Iris pigment epithelial cell (primary cell): ENCODE data around the gene CFAP73.
"Not testable (repeated sequence)": the region's sequence is repeated elsewhere in the genome, so short reads cannot be mapped to it uniquely, and the experiment has no call there.

ENCODE experiments used
- DNase-seq: peaks from one replicate; pipeline ENCODE4 v3.0.0-alpha.2; 2011; ENCODE audit warnings: low read depth

The CFAP73 gene

GRCh38 chr12:113191227-113191626, 41.7 kb downstream of the CFAP73 start:
- no peak for DNase-seq

GRCh38 chr12:113194971-113195391, 45.5 kb downstream of the CFAP73 start:
- peak; percentile 68 for DNase-seq

- no peak for DNase-seq
These were observed 46.1 kb downstream of the CFAP73 start for GRCh38 chr12:113195598-113195997.

GRCh38 chr12:113196582-113196981, 47.1 kb downstream of the CFAP73 start:
- no peak for DNase-seq

- DNase-seq = peak; percentile 82
These were observed 47.5 kb downstream of the CFAP73 start for GRCh38 chr12:113196990-113197389.

- DNase-seq = no peak
These were observed 48.1 kb downstream of the CFAP73 start for GRCh38 chr12:113197518-113198077.

GRCh38 chr12:113198296-113198695, 48.8 kb downstream of the CFAP73 start:
- DNase-seq = no peak

- DNase-seq = no peak
These were observed 50.7 kb downstream of the CFAP73 start for GRCh38 chr12:113200021-113200797.

- DNase-seq = no peak
These were observed 52.0 kb downstream of the CFAP73 start for GRCh38 chr12:113201187-113202177.

- no peak for DNase-seq
These were observed 53.0 kb downstream of the CFAP73 start for GRCh38 chr12:113202300-113203075.

GRCh38 chr12:113203852-113204760, 54.6 kb downstream of the CFAP73 start:
- DNase-seq = peak; percentile 74

DNA sequence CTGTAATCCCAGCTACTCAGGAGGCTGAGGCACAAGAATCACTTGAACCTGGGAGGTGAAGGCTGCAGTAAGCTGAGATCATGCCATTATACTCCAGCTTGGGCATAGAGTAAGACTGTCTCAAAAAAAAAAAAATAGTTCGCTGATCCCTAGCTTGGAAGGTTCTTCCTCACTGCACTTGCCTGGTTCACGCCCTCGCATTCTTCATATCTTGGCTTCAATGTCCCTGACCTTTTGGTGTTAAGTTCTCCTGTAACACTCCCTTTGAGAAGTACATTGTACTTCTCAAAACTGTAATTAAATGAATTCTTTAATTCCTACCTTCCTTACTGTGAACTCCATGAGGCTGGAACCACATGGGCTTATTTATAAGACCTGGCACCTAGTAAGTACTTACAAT, 55.3 kb downstream of the CFAP73 start:
- no peak for DNase-seq

DNA sequence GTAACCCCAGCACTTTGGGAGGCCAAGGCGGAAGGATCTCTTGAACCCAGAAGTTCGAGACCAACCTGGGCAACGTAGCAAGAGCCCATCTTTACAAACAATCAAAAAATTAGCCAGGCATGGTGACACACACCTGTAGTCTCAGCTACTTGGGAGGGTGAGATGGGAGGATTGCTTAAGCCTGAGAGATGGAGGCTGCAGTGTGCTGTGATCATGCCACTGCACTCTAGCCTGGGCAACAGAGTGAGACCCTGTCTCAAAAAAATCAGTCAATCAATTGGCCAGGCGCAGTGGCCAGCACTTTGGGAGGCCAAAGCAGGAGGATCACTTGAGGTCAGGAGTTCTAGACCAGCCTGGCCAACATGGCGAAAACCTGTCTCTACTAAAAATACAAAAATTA, 57.3 kb downstream of the CFAP73 start:
- not testable (repeated sequence) for DNase-seq

DNA sequence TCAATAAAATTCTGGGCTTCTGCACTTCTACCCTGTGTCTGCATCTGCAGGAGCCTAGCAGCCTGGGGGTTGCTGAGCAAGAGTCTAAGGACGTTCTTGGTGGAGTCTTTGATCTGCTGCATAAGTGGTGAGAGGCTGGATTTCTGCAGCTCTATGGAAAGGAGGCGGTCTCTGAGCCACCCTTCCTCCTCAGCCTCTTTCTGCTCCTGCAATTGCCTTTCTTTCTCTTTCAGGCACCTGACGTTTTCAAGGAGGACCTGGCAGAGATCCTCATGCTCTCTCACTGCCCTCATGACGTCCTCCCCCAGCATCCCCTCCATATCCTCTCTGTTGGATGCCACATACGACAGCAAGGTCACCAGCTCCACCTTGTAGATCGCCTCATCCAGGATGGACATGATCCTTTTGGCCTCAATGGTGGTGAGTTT, 58.1 kb downstream of the CFAP73 start:
- no peak for DNase-seq

GRCh38 chr12:113208041-113208934, 58.8 kb downstream of the CFAP73 start:
- DNase-seq = no peak
